Liver (tissue), 9 donors: ENCODE measurements around the gene PGBD5. TPM values are rescaled to one million over a fixed set of nuclear protein-coding genes. Genes with fewer than 3 reads are reported as not detected.

ENCODE experiments used
- DNase-seq: peaks from one replicate; pipeline ENCODE4 v3.0.0-alpha.2; 2017; ENCODE audit warnings: low spot score
- H3K27ac ChIP-seq, 2 donors: one replicate each; pipeline ENCODE4 v1.7.0; 2013; ENCODE audit warnings: inconsistent platforms in 2 of 2, low read length in 2 of 2, control low read depth in 1 of 2, low read depth in 1 of 2, mild to moderate bottlenecking in 1 of 2
- H3K27me3 ChIP-seq, 4 donors: one replicate each; pipeline versions ENCODE4 v1.6.1 to v1.7.0; 2013; ENCODE audit warnings: low read length in 3 of 4, inconsistent platforms in 1 of 4, mild to moderate bottlenecking in 1 of 4, moderate library complexity in 1 of 4; ENCODE audit not compliant: control insufficient read depth in 4 of 4, insufficient read depth in 4 of 4
- H3K36me3 ChIP-seq, 4 donors: one replicate each; pipeline versions ENCODE4 v1.6.1 to v1.7.0; 2013; ENCODE audit warnings: low read length in 3 of 4, mild to moderate bottlenecking in 3 of 4, low read depth in 1 of 4, moderate library complexity in 1 of 4; ENCODE audit not compliant: control insufficient read depth in 4 of 4, insufficient read depth in 3 of 4
- H3K4me1 ChIP-seq, 4 donors: one replicate each; pipeline versions ENCODE4 v1.6.1 to v1.7.0; 2013; ENCODE audit warnings: low read length in 3 of 4, mild to moderate bottlenecking in 3 of 4, moderate library complexity in 1 of 4; ENCODE audit not compliant: control insufficient read depth in 4 of 4, insufficient read depth in 4 of 4
- H3K4me3 ChIP-seq, 3 donors: one replicate each; pipeline versions ENCODE4 v1.6.1 to v1.7.0; 2013; ENCODE audit warnings: low read length in 3 of 3, control low read depth in 1 of 3, low read depth in 1 of 3, mild to moderate bottlenecking in 1 of 3
- H3K9ac ChIP-seq, 2 donors: one replicate each; pipeline ENCODE4 v1.7.0; 2013; ENCODE audit warnings: low read length in 2 of 2, mild to moderate bottlenecking in 2 of 2, moderate library complexity in 2 of 2, control low read depth in 1 of 2, low read depth in 1 of 2
- H3K9me3 ChIP-seq, 4 donors: one replicate each; pipeline versions ENCODE4 v1.6.1 to v1.7.0; 2013; ENCODE audit warnings: low read length in 3 of 4; ENCODE audit not compliant: control insufficient read depth in 4 of 4
- CTCF ChIP-seq: fragments of 150-350 bp; IDR thresholded peaks from 2 replicates; pipeline ENCODE4 v1.5.1; 2017; ENCODE audit warnings: improper control_type of control experiment, low read depth, low read length; ENCODE audit not compliant: missing input control
- EGR1 ChIP-seq, 2 donors: IDR thresholded peaks; 2 replicates each; pipeline ENCODE4 v1.6.1; 2016 to 2018; ENCODE audit warnings: antibody characterized with exemption in 2 of 2, low read depth in 2 of 2
- FOXA1 ChIP-seq: IDR thresholded peaks from 2 replicates; pipeline ENCODE4 v1.6.1; 2016; ENCODE audit warnings: antibody characterized with exemption
- FOXA2 ChIP-seq: IDR thresholded peaks from 2 replicates; pipeline ENCODE4 v1.6.1; 2016; ENCODE audit warnings: antibody characterized with exemption
- GABPA ChIP-seq, 2 donors: IDR thresholded peaks in 1 of 2; conservative IDR thresholded peaks in 1 of 2; 2 replicates each; pipeline ENCODE4 v1.6.1; 2016; ENCODE audit warnings: antibody characterized with exemption in 2 of 2, mild to moderate bottlenecking in 1 of 2, moderate library complexity in 1 of 2
- HNF4A ChIP-seq, 2 donors: conservative IDR thresholded peaks; 2 replicates each; pipeline ENCODE4 v1.6.1; 2016; ENCODE audit warnings: antibody characterized with exemption in 2 of 2, mild to moderate bottlenecking in 2 of 2
- JUND ChIP-seq, 2 donors: IDR thresholded peaks; 2 replicates each; pipeline ENCODE4 v1.6.1; 2016; ENCODE audit warnings: antibody characterized with exemption in 2 of 2
- NR2F2 ChIP-seq: IDR thresholded peaks from 2 replicates; pipeline ENCODE4 v1.6.1; 2016; ENCODE audit warnings: antibody characterized with exemption
- RAD21 ChIP-seq, 2 donors: IDR thresholded peaks; 2 replicates each; pipeline ENCODE4 v1.6.1; 2016; ENCODE audit warnings: antibody characterized with exemption in 2 of 2, mild to moderate bottlenecking in 2 of 2
- REST ChIP-seq: IDR thresholded peaks from 2 replicates; pipeline ENCODE4 v1.6.1; 2016; ENCODE audit warnings: antibody characterized with exemption, mild to moderate bottlenecking
- RXRA ChIP-seq, 2 donors: IDR thresholded peaks; 2 replicates each; pipeline ENCODE4 v1.6.1; 2017 to 2018; ENCODE audit warnings: antibody characterized with exemption in 2 of 2, mild to moderate bottlenecking in 1 of 2
- SP1 ChIP-seq: IDR thresholded peaks from 2 replicates; pipeline ENCODE4 v1.6.1; 2018; ENCODE audit warnings: antibody characterized with exemption, mild to moderate bottlenecking
- TAF1 ChIP-seq: conservative IDR thresholded peaks from 2 replicates; pipeline ENCODE4 v1.6.1; 2016; ENCODE audit warnings: antibody characterized with exemption, mild to moderate bottlenecking
- YY1 ChIP-seq: IDR thresholded peaks from 2 replicates; pipeline ENCODE4 v1.6.1; 2016; ENCODE audit warnings: antibody characterized with exemption, mild to moderate bottlenecking
- ZBTB33 ChIP-seq: IDR thresholded peaks from 2 replicates; pipeline ENCODE4 v1.6.1; 2016; ENCODE audit warnings: antibody characterized with exemption
- WGBS: extraction: QIAGEN DNeasy Blood & Tissue Kit; methylation state at CpG from one replicate; pipeline ENCODE4 v1.1.7; 2013; 5-methylcytosine and 5-hydroxymethylcytosine counted together
- polyA plus RNA-seq, 2 donors: library from polyadenylated mRNA; stranded (reverse) in 1 of 2; unstranded in 1 of 2; fragments of 200-250 nt in 1 of 2; fragments of >200 nt in 1 of 2; fragmentation: Nextera tagmentation in 1 of 2; extraction: Ambion mirVana in 1 of 2; gene quantifications; one replicate each; pipeline versions ENCODE4 v1.2.1 to v1.2.3, GENCODE V29; 2013 to 2015
- total RNA-seq, 2 donors: library from RNA; depleted of rRNA; stranded (reverse); fragments of >200 nt; gene quantifications; one replicate each; pipeline ENCODE4 v1.2.3, GENCODE V29; 2014
- TF ChIP-seq, protein P1 (sequence below): IDR thresholded peaks from 2 replicates; pipeline ENCODE4 v1.6.1; 2016; ENCODE audit warnings: antibody characterized with exemption
- TF ChIP-seq, protein P2 (sequence below): IDR thresholded peaks from 2 replicates; pipeline ENCODE4 v1.6.1; 2016; ENCODE audit warnings: antibody characterized with exemption
- donor health status: healthy.
- donor health status: healthy.
- donor health status: healthy.
- donor health status: healthy.
- donor health status: healthy.

Gene PGBD5
- total and polyA plus RNA-seq, 4 donors = 0.88 to 5.4 (median 2.7) TPM

- TF ChIP-seq CTCF (no peak), SP1 (no peak), RAD21 (IDR thresholded peaks at IDR 0.05) (no peak), RXRA (IDR thresholded peaks at IDR 0.05) (no peak), FOXA2 (no peak)
- TF ChIP-seq, protein P1, sequence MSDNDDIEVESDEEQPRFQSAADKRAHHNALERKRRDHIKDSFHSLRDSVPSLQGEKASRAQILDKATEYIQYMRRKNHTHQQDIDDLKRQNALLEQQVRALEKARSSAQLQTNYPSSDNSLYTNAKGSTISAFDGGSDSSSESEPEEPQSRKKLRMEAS = no peak
These were observed 142.5 kb downstream of the PGBD5 start (continued) for GRCh38 chr1:230283678-230284077.

- Histone ChIP-seq H3K36me3 (peaks cover 9 to 40% (median 22%) of the 10 kb centered on the region in 4 donors), H3K27ac (no peak overlapping the region), H3K4me1 (peaks cover 0 to 4% (median 0%) of the 10 kb centered on the region in 4 donors), H3K27me3 (no peaks in the 10 kb centered on the region), H3K9me3 (no peaks in the 10 kb centered on the region), H3K4me3 (no peak overlapping the region), H3K9ac (no peak overlapping the region)
- WGBS = 54% methylated on average over 3 of the region's 3 CpGs
- no peak for DNase-seq
- no peak for TF ChIP-seq REST
- no peak for TF ChIP-seq EGR1 (IDR thresholded peaks at IDR 0.05; ENCODE audit: low read depth in 2 of 2)
- no peak for TF ChIP-seq HNF4A (conservative IDR thresholded peaks at IDR 0.05)
- TF ChIP-seq FOXA1 = no peak
- TF ChIP-seq, protein P2, sequence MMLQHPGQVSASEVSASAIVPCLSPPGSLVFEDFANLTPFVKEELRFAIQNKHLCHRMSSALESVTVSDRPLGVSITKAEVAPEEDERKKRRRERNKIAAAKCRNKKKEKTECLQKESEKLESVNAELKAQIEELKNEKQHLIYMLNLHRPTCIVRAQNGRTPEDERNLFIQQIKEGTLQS = no peak
- no peak for TF ChIP-seq NR2F2
- TF ChIP-seq ZBTB33 = no peak
- TF ChIP-seq RXRA (IDR thresholded peaks at IDR 0.05) = no peak
- TF ChIP-seq GABPA (IDR thresholded peaks at IDR 0.05 in 1 of 2, conservative IDR thresholded peaks at IDR 0.05 in 1 of 2) = no peak
- no peak for TF ChIP-seq SP1
- TF ChIP-seq JUND (IDR thresholded peaks at IDR 0.05) = no peak
- TF ChIP-seq CTCF = no peak
- TF ChIP-seq TAF1 = no peak
- no peak for TF ChIP-seq FOXA2
- TF ChIP-seq YY1 = no peak
- no peak for TF ChIP-seq RAD21 (IDR thresholded peaks at IDR 0.05)
These were observed 144.0 kb downstream of the PGBD5 start for GRCh38 chr1:230282157-230282556.
